H1 (cell line): ENCODE results near the gene CTNNBL1. TPM values are rescaled to one million over a fixed set of nuclear protein-coding genes. Genes with fewer than 3 reads are reported as not detected.

ENCODE experiments used
- CTCF ChIA-PET: fragments of 300-600 bp; sonication (Branson Sonifier 250); formaldehyde crosslinking; loops from one replicate; lab custom pipeline; 2021; ENCODE audit not compliant: partially characterized antibody; lab: Charles Lee
- POLR2A ChIA-PET: fragments of 300-600 bp; sonication (Branson Sonifier 250); formaldehyde crosslinking; loops from one replicate; lab custom pipeline; 2021; ENCODE audit warnings: inconsistent platforms; ENCODE audit not compliant: partially characterized antibody; lab: Charles Lee
- DNase-seq, 2 experiments: peaks; one replicate each; pipeline versions ENCODE4 v3.0.0 to v3.0.0-alpha.2; 2010 to 2022; ENCODE audit warnings: low spot score in 2 of 2, low read depth in 1 of 2, mixed read lengths in 1 of 2
- FAIRE-seq: peaks from 2 replicates; lab custom pipeline; 2011; peaks lifted over from hg19 to GRCh38; lab: Jason Lieb, UNC
- H2AFZ ChIP-seq: 2 replicates; pipeline ENCODE4 v1.8.1; 2012; ENCODE audit warnings: low read length, inconsistent platforms
- H2AK5ac ChIP-seq: 2 replicates; pipeline ENCODE4 v1.6.1; 2013; ENCODE audit warnings: low read depth, low read length
- H2BK120ac ChIP-seq: replicated peaks from 2 replicates; pipeline ENCODE3; 2013; ENCODE audit warnings: low read depth, low read length, inconsistent platforms
- H2BK12ac ChIP-seq: 2 replicates; pipeline ENCODE4 v1.6.1; 2013; ENCODE audit warnings: low read depth, low read length
- H2BK15ac ChIP-seq: 2 replicates; pipeline ENCODE4 v1.6.1; 2013; ENCODE audit warnings: low read length
- H2BK20ac ChIP-seq: 2 replicates; pipeline ENCODE4 v1.6.1; 2013; ENCODE audit warnings: low read length
- H2BK5ac ChIP-seq: 2 replicates; pipeline ENCODE4 v1.6.1; 2013; ENCODE audit warnings: low read depth, low read length
- H3K14ac ChIP-seq: 2 replicates; pipeline ENCODE4 v1.6.1; 2013; ENCODE audit warnings: inconsistent platforms; ENCODE audit not compliant: insufficient read length
- H3K18ac ChIP-seq: 2 replicates; pipeline ENCODE4 v1.6.1; 2013; ENCODE audit warnings: low read length; ENCODE audit errors: extremely low read depth
- H3K23ac ChIP-seq: 2 replicates; pipeline ENCODE4 v1.6.1; 2013; ENCODE audit warnings: inconsistent platforms; ENCODE audit not compliant: insufficient read length
- H3K23me2 ChIP-seq: 2 replicates; pipeline ENCODE4 v1.6.1; 2013; ENCODE audit warnings: low read depth, low read length
- H3K27ac ChIP-seq: 2 replicates; pipeline ENCODE4 v1.6.1; 2011; ENCODE audit warnings: low read depth, low read length, inconsistent platforms
- H3K27me3 ChIP-seq, 4 experiments: replicated peaks in 1 of 4; 1 replicate in 1 of 4; 2 replicates in 3 of 4; pipeline versions ENCODE4 v1.6.1 to v1.8.1; 2011 to 2013; ENCODE audit warnings: low read length in 3 of 4, mild to moderate bottlenecking in 3 of 4, inconsistent platforms in 2 of 4, mixed read lengths in 2 of 4, moderate library complexity in 1 of 4; ENCODE audit not compliant: control insufficient read depth in 3 of 4, insufficient read depth in 3 of 4; ENCODE audit errors: extremely low read depth in 1 of 4
- H3K36me3 ChIP-seq, 4 experiments: 2 replicates each; pipeline versions ENCODE4 v1.6.1 to v1.8.1; 2011 to 2013; ENCODE audit warnings: mild to moderate bottlenecking in 4 of 4, low read length in 3 of 4, moderate library complexity in 2 of 4, control low read depth in 1 of 4, inconsistent platforms in 1 of 4; ENCODE audit not compliant: insufficient read depth in 4 of 4, control insufficient read depth in 2 of 4
- H3K4ac ChIP-seq: replicated peaks from 2 replicates; pipeline ENCODE3; 2013; ENCODE audit warnings: low read length, low read depth, mixed read lengths, inconsistent platforms; ENCODE audit not compliant: insufficient read length
- H3K4me1 ChIP-seq, 4 experiments: replicated peaks in 1 of 4; 1 replicate in 1 of 4; 2 replicates in 3 of 4; pipeline versions ENCODE4 v1.6.1 to v1.8.1; 2011 to 2013; ENCODE audit warnings: low read length in 3 of 4, inconsistent platforms in 2 of 4, mixed read lengths in 1 of 4; ENCODE audit not compliant: insufficient read depth in 4 of 4, control insufficient read depth in 3 of 4
- H3K4me2 ChIP-seq, 2 experiments: 2 replicates each; pipeline versions ENCODE4 v1.6.1 to v1.8.1; 2011 to 2013; ENCODE audit warnings: low read depth in 2 of 2, low read length in 2 of 2, control low read depth in 1 of 2, inconsistent platforms in 1 of 2, mild to moderate bottlenecking in 1 of 2; ENCODE audit not compliant: insufficient read depth in 1 of 2
- H3K4me3 ChIP-seq, 4 experiments: fragments of 200-600, 300-600 bp in 1 of 4; sonication (generic), shearing (Covaris generic), sonication (Bioruptor Twin) in 1 of 4; 2 replicates each; pipeline versions ENCODE4 v1.5.1 to v1.8.1; 2011 to 2016; ENCODE audit warnings: low read length in 4 of 4, low read depth in 3 of 4, control low read depth in 2 of 4, inconsistent platforms in 2 of 4, mild to moderate bottlenecking in 2 of 4, mixed read lengths in 1 of 4, moderate library complexity in 1 of 4; ENCODE audit not compliant: insufficient read depth in 2 of 4; ENCODE audit errors: extremely low read depth in 1 of 4
- H3K56ac ChIP-seq: replicated peaks from 2 replicates; pipeline ENCODE3; 2013; ENCODE audit warnings: low read depth, mild to moderate bottlenecking, mixed read lengths, low read length, inconsistent platforms; ENCODE audit not compliant: insufficient read length
- H3K79me1 ChIP-seq: 2 replicates; pipeline ENCODE4 v1.6.1; 2013; ENCODE audit warnings: low read depth, low read length, control low read depth
- H3K79me2 ChIP-seq, 2 experiments: 2 replicates each; pipeline versions ENCODE4 v1.6.1 to v1.8.1; 2012 to 2013; ENCODE audit warnings: low read length in 2 of 2, mild to moderate bottlenecking in 2 of 2, inconsistent platforms in 1 of 2; ENCODE audit not compliant: insufficient read depth in 2 of 2, control insufficient read depth in 1 of 2
- H3K9ac ChIP-seq, 4 experiments: replicated peaks in 1 of 4; 1 replicate in 1 of 4; 2 replicates in 3 of 4; pipeline versions ENCODE4 v1.6.1 to v1.8.1; 2011 to 2013; ENCODE audit warnings: low read depth in 3 of 4, low read length in 3 of 4, control low read depth in 2 of 4, mild to moderate bottlenecking in 2 of 4, moderate library complexity in 2 of 4, inconsistent platforms in 1 of 4; ENCODE audit errors: extremely low read depth in 1 of 4
- H3K9me3 ChIP-seq, 2 experiments: 2 replicates each; pipeline versions ENCODE4 v1.6.1 to v1.8.1; 2012 to 2013; ENCODE audit warnings: mild to moderate bottlenecking in 2 of 2, moderate library complexity in 2 of 2, control low read depth in 1 of 2, inconsistent platforms in 1 of 2, low read depth in 1 of 2, low read length in 1 of 2, mixed read lengths in 1 of 2; ENCODE audit not compliant: insufficient read depth in 2 of 2
- H4K20me1 ChIP-seq, 2 experiments: replicated peaks in 1 of 2; 2 replicates each; pipeline versions ENCODE3 to v1.8.1; 2011 to 2013; ENCODE audit warnings: inconsistent platforms in 2 of 2, low read length in 2 of 2, mild to moderate bottlenecking in 1 of 2; ENCODE audit not compliant: insufficient read depth in 2 of 2, control insufficient read depth in 1 of 2
- H4K5ac ChIP-seq: 2 replicates; pipeline ENCODE4 v1.6.1; 2013; ENCODE audit warnings: low read length, low read depth, mixed read lengths, inconsistent platforms; ENCODE audit not compliant: insufficient read length
- H4K8ac ChIP-seq: 2 replicates; pipeline ENCODE4 v1.8.0; 2013; ENCODE audit warnings: mild to moderate bottlenecking, moderate library complexity, low read length, inconsistent platforms; ENCODE audit not compliant: insufficient read depth; ENCODE audit errors: extremely low read depth
- H4K91ac ChIP-seq: replicated peaks from 2 replicates; pipeline ENCODE3; 2013; ENCODE audit warnings: low read length, mixed read lengths, inconsistent platforms; ENCODE audit not compliant: insufficient read length
- BRCA1 ChIP-seq: IDR thresholded peaks from 2 replicates; pipeline ENCODE4 v1.6.1; 2012; ENCODE audit warnings: low read depth, low read length, improper control_type of control experiment
- CEBPB ChIP-seq: IDR thresholded peaks from 2 replicates; pipeline ENCODE4 v1.6.1; 2012; ENCODE audit warnings: low read depth, low read length
- GABPA ChIP-seq: IDR thresholded peaks from 2 replicates; pipeline ENCODE4 v1.6.1; 2011; ENCODE audit warnings: mild to moderate bottlenecking, low read length, moderate library complexity, borderline replicate concordance; ENCODE audit not compliant: insufficient read depth
- JUND ChIP-seq: IDR thresholded peaks from 2 replicates; pipeline ENCODE4 v1.6.1; 2011; ENCODE audit warnings: mild to moderate bottlenecking, improper control_type of control experiment, low read length
- KDM1A ChIP-seq: fragments of 200-600, 300-600 bp; sonication (generic); IDR thresholded peaks from 2 replicates; pipeline ENCODE4 v1.7.1; 2016; ENCODE audit warnings: mild to moderate bottlenecking, low read length, borderline replicate concordance
- KDM4A ChIP-seq: IDR thresholded peaks from one replicate; pipeline ENCODE4 v1.7.1; 2012; ENCODE audit warnings: low read depth, mild to moderate bottlenecking, moderate library complexity, low read length, inconsistent platforms; ENCODE audit not compliant: severe bottlenecking
- SP2 ChIP-seq: IDR thresholded peaks from 2 replicates; pipeline ENCODE4 v1.6.1; 2012; ENCODE audit warnings: mild to moderate bottlenecking, low read length, inconsistent platforms
- SRF ChIP-seq: IDR thresholded peaks from 2 replicates; pipeline ENCODE4 v1.6.1; 2011; ENCODE audit warnings: mild to moderate bottlenecking, low read depth, low read length, moderate library complexity
- SUZ12 ChIP-seq: fragments of 200-600 bp; sonication (generic); IDR thresholded peaks from 2 replicates; pipeline ENCODE4 v1.6.1; 2012; ENCODE audit warnings: mild to moderate bottlenecking, inconsistent platforms, low read length, moderate library complexity, mixed read lengths
- WGBS, 2 experiments: shearing (Covaris generic) in 1 of 2; methylation state at CpG; one replicate each; pipeline versions ENCODE4 v1.1.6 to v1.1.7; 2013 to 2015; ENCODE audit warnings: low lambda C conversion rate in 2 of 2, mixed read lengths in 2 of 2, inconsistent platforms in 1 of 2, low coverage in 1 of 2, missing lambda C conversion rate in 1 of 2; ENCODE audit not compliant: insufficient replicate concordance in 2 of 2, insufficient coverage in 1 of 2, insufficient read length in 1 of 2; ENCODE audit errors: extremely low coverage in 1 of 2, missing lambda C conversion rate in 1 of 2; 5-methylcytosine and 5-hydroxymethylcytosine counted together
- polyA plus RNA-seq, 7 experiments: library from polyadenylated mRNA; depleted of rRNA in 3 of 7; stranded (reverse) in 5 of 7; unstranded in 2 of 7; fragments of >200 nt in 5 of 7; fragments of 200-250 nt in 2 of 7; gene quantifications; 1 replicate in 5 of 7; 2 replicates in 1 of 7; 4 replicates in 1 of 7; pipeline versions ENCODE4 v1.2.1 to v1.2.3, GENCODE V29; 2011 to 2013; ENCODE audit warnings: missing spikeins in 2 of 7, mixed read lengths in 2 of 7
- total RNA-seq: library from RNA; stranded (reverse); fragmentation: NEBNext Ultra II Directional; extraction: Animal tissue kit (Norgen Biotek cat#: 25700); gene quantifications from 2 replicates; pipeline ENCODE4 v1.2.1, GENCODE V29; 2021
- TF ChIP-seq, protein P1 (sequence below): IDR thresholded peaks from 2 replicates; pipeline ENCODE4 v1.6.1; 2011; ENCODE audit warnings: low read depth, mild to moderate bottlenecking, low read length; ENCODE audit not compliant: insufficient read depth

CTNNBL1 gene
- total and polyA plus RNA-seq, 2 of the 8 experiments (the other 6 are each of a cell fraction or from before 2014, with no cell fraction given): 19.6 to 81.6 TPM

DNA sequence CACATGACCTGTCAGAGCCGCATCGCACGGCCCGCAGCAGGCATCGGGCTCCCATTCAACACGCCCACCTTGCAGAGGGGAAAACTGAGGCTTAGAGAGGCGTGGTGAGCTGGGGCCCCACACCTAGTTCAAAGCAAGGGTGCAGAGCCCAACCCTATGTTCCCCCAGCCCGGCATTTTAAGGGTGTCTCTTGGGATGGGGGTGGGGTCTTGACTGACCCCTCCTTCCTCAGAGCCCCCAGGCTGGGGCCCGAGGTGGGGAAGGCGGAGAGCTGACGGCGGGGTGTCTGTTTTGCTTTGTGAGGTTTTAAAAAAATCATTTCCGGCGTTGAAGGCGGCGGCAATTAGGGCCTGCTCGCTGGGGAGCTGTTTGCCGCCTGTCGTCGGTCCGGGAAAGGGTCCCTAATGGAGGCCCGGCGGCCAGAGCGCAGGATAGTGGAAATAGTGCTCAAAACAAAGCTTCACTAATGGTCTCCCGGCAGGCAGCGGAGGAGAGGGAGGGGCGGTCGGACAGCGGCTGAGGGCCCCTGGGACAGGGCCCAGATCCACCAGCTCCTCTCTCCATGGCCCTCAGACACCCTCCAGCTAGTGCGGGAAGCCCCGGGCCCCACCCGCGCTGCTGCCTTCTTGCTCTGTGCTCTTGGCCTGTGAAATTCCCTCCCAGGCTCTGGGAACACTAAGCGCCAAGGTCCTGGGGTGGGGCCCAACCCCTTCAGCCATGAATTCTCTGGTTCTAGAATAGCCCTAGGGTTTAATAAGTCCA lies 221.0 kb downstream of the CTNNBL1 start:
- Histone ChIP-seq H3K4me3 (peak overlapping the region; percentile 34 to 60 (median 40); a peak in 7 of 8 replicates), H2BK12ac (peak overlapping the region; percentile 60; the same call in 1 of the 2 replicates), H3K56ac (peak overlapping the region; percentile 70), H3K9ac (peak overlapping the region in 2 of 4 experiments; percentile 20 to 27; a peak in 2 of 7 replicates), H3K23ac (no peak overlapping the region), H3K4ac (peak overlapping the region; percentile 65), H3K18ac (peak overlapping the region; percentile 90), H2BK120ac (peak overlapping the region; percentile 84), H2BK15ac (0 out of 2 replicates have a peak overlapping the region, but pooled peaks have one; percentile 72), H4K5ac (no peak overlapping the region), H3K14ac (no peak overlapping the region), H3K9me3 (no peaks in the 10 kb centered on the region), H4K91ac (peak overlapping the region; percentile 29), H2AK5ac (peak overlapping the region; percentile 95; the same call in 1 of the 2 replicates), H3K79me2 (no peaks in the 10 kb centered on the region), H4K20me1 (peaks cover 0 to 5% of the 10 kb centered on the region in 2 experiments), H2BK20ac (0 out of 2 replicates have a peak overlapping the region, but pooled peaks have one; percentile 0), H3K27ac (0 out of 2 replicates have a peak overlapping the region, but pooled peaks have one; percentile 44), H2BK5ac (peak overlapping the region; percentile 44; the same call in 1 of the 2 replicates), H4K8ac (peak overlapping the region; percentile 63; the same call in 1 of the 2 replicates), H3K4me2 (peak overlapping the region; percentile 76 to 79), H2AFZ (no peak overlapping the region), H3K27me3 (no peaks in the 10 kb centered on the region; a peak in 3 of 7 replicates), H3K4me1 (peaks cover 6 to 39% (median 21%) of the 10 kb centered on the region in 4 experiments), H3K36me3 (no peaks in the 10 kb centered on the region), H3K23me2 (peaks cover 17% of the 10 kb centered on the region; the same call in 1 of the 2 replicates), H3K79me1 (no peaks in the 10 kb centered on the region)
- FAIRE-seq (no peak), DNase-seq (peak in 1 of 2 experiments; percentile 82)
- CTCF ChIA-PET: interaction anchor here (0.5 to 1.7 kb wide), 22 partner anchors 8 to 351 kb away, joined by 3 to 9 read pairs (median 3); partner anchors contain the start of gene VSTM2L
- WGBS, 2 experiments: 7% methylated on average over 29 of the region's 34 CpGs; no CpG with 5 or more reads in 1 of the 2 experiments
- POLR2A ChIA-PET: interaction anchor here (0.6 to 1.8 kb wide), 8 partner anchors 9 to 256 kb away, joined by 3 to 9 read pairs (median 3); partner anchors contain the start of genes RPRD1B, TTI1 and VSTM2L
- peak; percentile 99 for TF ChIP-seq KDM1A
- no peak for TF ChIP-seq JUND
- TF ChIP-seq SP2: no peak
- TF ChIP-seq KDM4A: peak; percentile 58
- TF ChIP-seq BRCA1: no peak
- TF ChIP-seq SRF: no peak
- TF ChIP-seq SUZ12: no peak
- TF ChIP-seq CEBPB: no peak
- no peak for TF ChIP-seq GABPA
- TF ChIP-seq, protein P1, sequence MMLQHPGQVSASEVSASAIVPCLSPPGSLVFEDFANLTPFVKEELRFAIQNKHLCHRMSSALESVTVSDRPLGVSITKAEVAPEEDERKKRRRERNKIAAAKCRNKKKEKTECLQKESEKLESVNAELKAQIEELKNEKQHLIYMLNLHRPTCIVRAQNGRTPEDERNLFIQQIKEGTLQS: no peak
